ENCODE results near the gene GORASP1. TPM values are rescaled to one million over a fixed set of nuclear protein-coding genes. Genes with fewer than 3 reads are reported as not detected.

Gene GORASP1
- total RNA-seq, 1 donor from 2014 or later: 86.9 TPM

- no peaks in the 10 kb centered on the region for H3K27me3 ChIP-seq
- intact Hi-C loops (cut with DNase I): no loop called here
- H3K4me1 ChIP-seq: peaks cover 63% of the 10 kb centered on the region
- TF ChIP-seq CTCF (IDR thresholded peaks at IDR 0.05): no peak
- no peaks in the 10 kb centered on the region for H3K9me3 ChIP-seq
- no peak for ATAC-seq
- H3K27ac ChIP-seq: peak overlapping the region; percentile 52
- H3K4me3 ChIP-seq: no peak overlapping the region
- peaks cover 60% of the 10 kb centered on the region for H3K36me3 ChIP-seq
- no peak for DNase-seq
These were observed 35.8 kb upstream of the GORASP1 start for GRCh38 chr3:39143051-39143885.

- Histone ChIP-seq H3K4me1 (peaks cover 52% of the 10 kb centered on the region), H3K27me3 (no peaks in the 10 kb centered on the region), H3K4me3 (no peak overlapping the region), H3K27ac (peak overlapping the region; percentile 52), H3K36me3 (peaks cover 60% of the 10 kb centered on the region), H3K9me3 (no peaks in the 10 kb centered on the region)
- DNase-seq (no peak), ATAC-seq (peak; percentile 21)
- intact Hi-C loops (cut with DNase I): no loop called here
- no peak for TF ChIP-seq CTCF (IDR thresholded peaks at IDR 0.05)
These were observed 34.6 kb upstream of the GORASP1 start for GRCh38 chr3:39142067-39142466.

GRCh38 chr3:39141171-39141995 is 34.0 kb upstream of the GORASP1 start:
- no peak for TF ChIP-seq CTCF (IDR thresholded peaks at IDR 0.05)
- Histone ChIP-seq H3K4me1 (peaks cover 53% of the 10 kb centered on the region), H3K27me3 (no peaks in the 10 kb centered on the region), H3K9me3 (no peaks in the 10 kb centered on the region), H3K27ac (peak overlapping the region; percentile 52), H3K4me3 (no peak overlapping the region), H3K36me3 (peaks cover 59% of the 10 kb centered on the region)
- peak; percentile 91 for DNase-seq
- intact Hi-C loops (cut with DNase I): no loop called here
- peak; percentile 79 for ATAC-seq

- ATAC-seq: no peak
- no peak overlapping the region for H3K4me3 ChIP-seq
- no peak for TF ChIP-seq CTCF (IDR thresholded peaks at IDR 0.05)
- no peaks in the 10 kb centered on the region for H3K9me3 ChIP-seq
- no peak overlapping the region for H3K27ac ChIP-seq
- H3K36me3 ChIP-seq: peaks cover 50% of the 10 kb centered on the region
- no peak for DNase-seq
- intact Hi-C loops (cut with DNase I): no loop called here
- H3K27me3 ChIP-seq: no peaks in the 10 kb centered on the region
- H3K4me1 ChIP-seq: peaks cover 53% of the 10 kb centered on the region
These were observed 33.0 kb upstream of the GORASP1 start for GRCh38 chr3:39140341-39140971.

- Histone ChIP-seq H3K27me3 (no peaks in the 10 kb centered on the region), H3K4me3 (no peak overlapping the region), H3K4me1 (peaks cover 60% of the 10 kb centered on the region), H3K36me3 (peaks cover 40% of the 10 kb centered on the region), H3K27ac (no peak overlapping the region), H3K9me3 (no peaks in the 10 kb centered on the region)
- no peak for DNase-seq
- no peak for ATAC-seq
- intact Hi-C loops (cut with DNase I): no loop called here
- TF ChIP-seq CTCF (IDR thresholded peaks at IDR 0.05): no peak
These were observed 32.0 kb upstream of the GORASP1 start for GRCh38 chr3:39139442-39139841.
